ENCODE data around the gene OR6F1.
"Not testable (repeated sequence)": the region's sequence is repeated elsewhere in the genome, so short reads cannot be mapped to it uniquely, and the experiment has no call there.

The OR6F1 gene

DNA sequence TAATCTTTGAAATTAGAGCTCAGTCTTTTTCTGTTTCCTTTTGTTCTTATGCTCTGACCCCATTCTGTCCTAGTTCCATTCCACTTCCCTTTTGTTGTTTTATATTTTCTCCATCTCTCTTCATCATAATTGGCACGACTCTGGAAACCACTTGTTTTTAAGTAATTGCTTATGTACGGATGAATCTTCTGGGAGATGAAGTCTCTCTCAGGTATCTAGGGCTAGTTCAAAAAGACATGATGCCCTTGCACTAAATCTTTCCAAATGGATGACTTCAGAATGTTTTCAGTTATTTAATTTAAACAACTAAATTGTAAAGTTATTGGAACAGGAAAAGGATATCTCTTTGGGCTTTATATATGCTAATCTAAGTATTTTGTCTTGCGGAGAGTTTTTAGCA lies at the start of gene OR6F1:
Gene OR6F1, minus strand, starts transcription at position 101 of the 400 bp plus-strand sequence. CDS start 3,891 bp downstream, outside the sequence.
- DNase-seq (ENCODE audit: low read depth in 2 of 2), result no peak

DNA sequence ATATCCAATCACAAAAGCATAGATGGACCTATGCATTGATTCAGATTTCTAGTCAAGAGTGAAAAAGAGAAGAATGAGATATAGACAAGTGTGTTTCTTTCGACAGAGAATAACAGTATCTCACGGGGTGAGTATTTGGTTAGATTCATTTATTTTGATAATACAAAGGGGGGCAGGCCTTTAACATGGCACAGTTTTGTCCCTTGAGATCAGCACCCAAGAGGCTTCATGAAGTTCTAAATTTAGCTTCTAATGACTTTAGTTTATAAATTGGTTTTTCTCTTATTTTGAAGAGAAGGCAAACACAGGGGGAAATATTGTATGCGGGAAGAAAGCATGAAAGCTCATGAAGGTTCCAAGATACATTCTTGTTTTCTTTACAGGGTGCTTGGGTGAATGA lies 44.0 kb upstream of the OR6F1 start, which contains the start of gene OR1C1:
Gene OR1C1, minus strand, starts transcription at position 101 of the 400 bp plus-strand sequence. CDS start 2,150 bp downstream, outside the sequence.
- DNase-seq (ENCODE audit: low read depth in 2 of 2), result no peak

DNA sequence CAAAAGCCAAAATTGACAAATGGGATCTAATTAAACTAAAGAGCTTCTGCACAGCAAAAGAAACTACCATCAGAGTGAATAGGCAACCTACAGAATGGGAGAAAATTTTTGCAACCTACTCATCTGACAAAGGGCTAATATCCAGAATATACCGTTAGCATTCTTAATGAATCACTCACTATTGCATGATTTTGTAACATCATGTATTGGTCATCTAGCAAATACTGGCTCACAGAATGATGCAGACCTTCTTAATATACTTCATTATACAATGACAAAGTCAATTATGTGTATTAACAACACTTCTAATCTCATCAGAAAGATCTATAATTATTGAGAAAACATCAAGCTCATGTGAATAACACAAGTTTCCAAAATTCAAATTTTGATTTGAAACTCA lies 37.9 kb upstream of the OR6F1 start:
- not testable (repeated sequence) for DNase-seq (ENCODE audit: low read depth in 2 of 2)

GRCh38 chr1:247749870-247750269 lies 33.4 kb upstream of the OR6F1 start:
- no peak for DNase-seq (ENCODE audit: low read depth in 2 of 2)

GRCh38 chr1:247748041-247748440 lies 31.6 kb upstream of the OR6F1 start, which contains the start of gene OR14A2:
TSS of gene OR14A2 (minus strand) at chr1:247748141.
- DNase-seq (ENCODE audit: low read depth in 2 of 2), result no peak

DNA sequence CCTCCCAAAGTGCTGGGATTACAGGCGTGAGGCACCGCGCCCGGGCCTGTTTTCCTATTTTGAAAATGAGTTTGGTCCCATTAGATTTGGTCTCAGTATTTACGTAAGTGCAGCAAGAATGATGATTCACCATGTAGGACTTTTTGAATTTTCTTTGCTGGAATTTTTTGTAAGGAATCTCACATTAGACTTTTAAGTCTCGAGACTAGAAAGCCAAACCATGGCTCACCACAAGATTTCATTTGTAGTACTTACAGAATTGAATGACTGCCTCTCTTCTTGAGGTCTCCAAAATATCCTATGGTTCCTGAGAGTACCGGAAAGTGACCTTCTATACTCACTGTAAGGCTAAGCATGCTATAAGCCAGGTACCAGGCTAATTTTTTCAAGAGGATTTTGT lies 31.2 kb upstream of the OR6F1 start:
- DNase-seq (ENCODE audit: low read depth in 2 of 2), result no peak

DNA sequence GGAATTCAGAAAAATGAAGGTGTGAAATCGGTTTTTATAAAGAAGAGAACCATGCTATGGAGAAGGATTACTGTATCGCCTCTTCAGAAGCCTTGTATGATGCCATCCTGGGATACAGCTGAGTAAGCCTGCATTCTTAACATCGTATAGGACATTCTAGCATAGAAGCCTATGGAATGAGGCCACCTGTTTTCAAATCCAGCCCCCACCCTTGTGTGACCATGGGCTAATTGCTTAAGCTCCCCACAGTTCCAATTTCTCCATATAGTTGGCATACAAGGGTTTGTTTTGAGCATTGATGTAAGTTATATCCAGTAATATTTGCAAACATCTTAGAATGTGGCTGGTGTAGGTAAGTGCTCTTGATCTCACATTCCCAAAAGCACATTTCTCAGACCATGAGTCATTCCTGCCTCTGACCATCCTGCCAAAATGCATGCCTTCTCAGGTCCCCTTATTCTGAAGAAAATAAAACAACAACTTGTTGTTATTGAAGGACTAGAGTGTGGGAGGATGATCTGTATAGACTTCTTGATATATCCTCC lies 30.0 kb upstream of the OR6F1 start:
- no peak for DNase-seq (ENCODE audit: low read depth in 2 of 2)

- not testable (repeated sequence) for DNase-seq (ENCODE audit: low read depth in 2 of 2)
Observed at GRCh38 chr1:247742215-247742760, 25.8 kb upstream of the OR6F1 start.

GRCh38 chr1:247741756-247742155 lies 25.3 kb upstream of the OR6F1 start:
- no peak for DNase-seq (ENCODE audit: low read depth in 2 of 2)

DNA sequence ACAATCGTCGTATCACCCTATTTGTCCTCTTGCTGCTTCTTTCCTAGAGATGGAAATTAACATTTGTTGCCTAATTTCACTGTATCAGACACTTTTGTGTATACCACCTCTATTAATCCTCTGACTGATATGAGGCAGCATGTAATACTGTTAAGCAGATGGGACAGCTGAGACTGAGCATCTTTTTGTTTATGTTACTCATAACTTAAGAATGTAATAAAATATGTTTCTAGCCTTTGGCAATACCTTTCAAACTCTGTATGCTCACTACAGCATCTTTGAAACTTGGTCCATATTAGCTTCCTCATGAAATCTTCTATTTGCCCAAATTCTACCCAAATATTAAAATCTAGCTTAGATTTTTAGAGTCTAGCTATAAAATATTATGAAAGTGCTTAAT lies 24.3 kb upstream of the OR6F1 start:
- DNase-seq (ENCODE audit: low read depth in 2 of 2), result no peak

GRCh38 chr1:247738315-247738714 lies 21.9 kb upstream of the OR6F1 start, which contains the start of gene OR14K1:
TSS of gene OR14K1 (plus strand) at chr1:247738615. CDS start at chr1:247738615, 0 bp downstream.
- no peak for DNase-seq (ENCODE audit: low read depth in 2 of 2)

GRCh38 chr1:247721222-247721621 lies 4.8 kb upstream of the OR6F1 start:
- no peak for DNase-seq (ENCODE audit: low read depth in 2 of 2)

- DNase-seq (ENCODE audit: low read depth in 2 of 2), result no peak
Observed at GRCh38 chr1:247713753-247714152, 2.7 kb downstream of the OR6F1 start.

GRCh38 chr1:247710681-247711080 lies 5.8 kb downstream of the OR6F1 start:
- not testable (repeated sequence) for DNase-seq (ENCODE audit: low read depth in 2 of 2)

DNA sequence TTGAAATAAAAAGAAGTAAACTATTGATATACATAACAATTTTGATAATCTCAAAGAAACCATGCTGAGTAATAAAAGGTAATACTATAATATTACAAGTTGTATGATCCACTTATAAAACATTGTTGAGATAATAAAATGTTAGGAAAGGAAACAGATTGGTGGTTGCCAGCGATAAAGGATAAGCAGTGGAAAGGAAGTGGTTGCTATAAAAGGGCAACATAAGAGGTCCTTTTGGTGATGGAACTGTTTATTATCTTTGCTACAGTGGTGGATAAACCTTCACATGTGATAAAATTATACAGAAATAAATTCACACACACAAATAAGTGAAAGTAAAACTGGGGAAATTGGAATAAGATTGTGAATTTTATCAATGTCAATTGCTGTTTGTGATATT lies 15.1 kb downstream of the OR6F1 start:
- no peak for DNase-seq (ENCODE audit: low read depth in 2 of 2)

DNA sequence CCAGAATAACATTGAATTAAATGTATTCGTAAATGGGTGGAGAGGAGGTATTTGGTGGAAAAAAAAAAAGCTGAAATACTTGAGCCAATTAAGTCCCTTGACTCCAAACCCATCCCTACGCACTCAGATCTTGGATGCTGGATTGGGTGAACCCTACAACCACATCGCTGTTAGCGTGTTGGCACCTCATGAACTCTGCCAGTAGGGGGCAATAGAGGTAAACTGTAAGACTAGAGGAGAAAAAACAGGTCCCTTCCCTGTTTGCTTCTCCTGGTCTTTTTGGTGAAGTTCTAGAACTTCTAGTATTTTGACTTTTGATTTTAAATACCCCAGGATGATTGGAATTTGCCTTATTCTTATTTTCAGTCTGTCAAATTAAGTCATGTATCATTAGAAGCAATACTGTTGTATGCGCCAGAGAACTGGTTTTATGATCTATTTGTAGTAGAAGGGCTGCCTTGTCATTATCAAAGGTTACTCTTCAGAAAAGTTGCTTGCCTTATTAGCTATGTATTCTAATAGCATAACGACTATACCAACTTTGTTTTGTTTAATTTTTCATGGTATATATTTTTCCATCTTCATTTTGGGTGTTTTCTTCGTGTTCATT lies 35.1 kb downstream of the OR6F1 start:
- peak in 1 of 2 donors; percentile 1 for DNase-seq (ENCODE audit: low read depth in 2 of 2)

DNA sequence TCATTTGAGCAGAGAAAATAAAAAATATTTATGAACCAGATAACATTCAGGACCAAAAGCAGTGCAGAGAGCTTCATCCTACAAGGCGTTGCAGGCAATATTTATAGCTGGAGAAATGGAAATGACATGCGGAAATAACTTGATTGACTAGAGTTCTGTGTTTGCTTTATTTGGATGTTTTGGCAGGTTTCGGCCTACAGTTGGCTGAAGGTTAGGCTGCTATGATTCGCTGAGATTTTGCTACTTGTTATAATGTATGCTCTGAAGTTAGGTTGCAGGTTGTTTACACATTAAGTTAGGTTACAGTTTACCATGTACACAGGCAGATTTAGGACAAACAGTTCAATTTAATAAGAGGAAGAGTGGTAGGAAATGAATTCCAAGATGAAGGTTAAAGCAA lies 36.3 kb downstream of the OR6F1 start:
- no peak for DNase-seq (ENCODE audit: low read depth in 2 of 2)

DNA sequence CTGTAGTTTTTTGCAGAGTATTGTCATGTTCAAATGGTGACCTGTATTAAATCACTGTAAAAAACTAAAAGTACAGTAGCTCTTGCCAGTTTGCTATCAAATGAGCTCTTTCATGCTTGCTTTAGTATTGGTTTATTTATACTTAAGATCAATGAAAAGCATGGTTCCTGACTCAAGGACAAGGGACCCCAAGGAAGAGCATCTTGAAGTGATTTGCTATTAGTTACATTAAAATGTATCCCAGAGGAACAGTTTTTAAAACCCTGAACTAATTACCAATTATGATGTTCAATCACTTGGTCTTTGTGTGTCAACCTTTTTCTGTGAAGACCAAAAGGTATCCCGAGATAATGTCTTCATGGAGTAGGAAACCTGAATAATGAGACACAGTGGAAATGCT lies 36.8 kb downstream of the OR6F1 start, which contains the start of gene OR13G1:
Gene OR13G1, minus strand, starts transcription at position 101 of the 400 bp plus-strand sequence. CDS start 6,698 bp downstream, outside the sequence.
- DNase-seq (ENCODE audit: low read depth in 2 of 2), result no peak

DNA sequence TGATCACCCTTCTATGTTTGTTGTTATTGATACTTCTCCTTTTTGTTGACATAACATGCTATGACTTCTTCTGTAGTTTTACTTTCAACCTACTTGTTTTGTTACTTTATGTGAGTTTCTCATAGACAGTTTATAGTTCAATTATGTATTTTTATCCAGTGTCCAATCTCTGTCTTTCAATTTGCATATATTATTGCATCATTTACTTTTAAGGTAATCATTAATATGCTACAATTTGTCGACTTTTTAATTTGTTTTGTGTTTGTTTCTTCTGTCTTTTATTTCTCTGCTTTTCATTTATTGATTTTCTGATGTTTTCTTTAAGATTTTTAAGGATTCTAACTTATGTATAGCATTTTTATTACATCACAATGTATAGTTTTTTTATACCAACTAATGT lies 47.2 kb downstream of the OR6F1 start:
- no peak for DNase-seq (ENCODE audit: low read depth in 2 of 2)
